GM19025 (cell line): Measurements from ENCODE around the gene EDRF1.
"Not testable (repeated sequence)": the region's sequence is repeated elsewhere in the genome, so short reads cannot be mapped to it uniquely, and the experiment has no call there.

Experiments used
- ATAC-seq: cut with Tn5 transposase; IDR thresholded peaks from one replicate; pipeline ENCODE4 v1.9.1; 2021; ENCODE audit warnings: mild to moderate bottlenecking, low read depth, moderate library complexity; ENCODE audit not compliant: unreplicated experiment

The EDRF1 gene, protein sequence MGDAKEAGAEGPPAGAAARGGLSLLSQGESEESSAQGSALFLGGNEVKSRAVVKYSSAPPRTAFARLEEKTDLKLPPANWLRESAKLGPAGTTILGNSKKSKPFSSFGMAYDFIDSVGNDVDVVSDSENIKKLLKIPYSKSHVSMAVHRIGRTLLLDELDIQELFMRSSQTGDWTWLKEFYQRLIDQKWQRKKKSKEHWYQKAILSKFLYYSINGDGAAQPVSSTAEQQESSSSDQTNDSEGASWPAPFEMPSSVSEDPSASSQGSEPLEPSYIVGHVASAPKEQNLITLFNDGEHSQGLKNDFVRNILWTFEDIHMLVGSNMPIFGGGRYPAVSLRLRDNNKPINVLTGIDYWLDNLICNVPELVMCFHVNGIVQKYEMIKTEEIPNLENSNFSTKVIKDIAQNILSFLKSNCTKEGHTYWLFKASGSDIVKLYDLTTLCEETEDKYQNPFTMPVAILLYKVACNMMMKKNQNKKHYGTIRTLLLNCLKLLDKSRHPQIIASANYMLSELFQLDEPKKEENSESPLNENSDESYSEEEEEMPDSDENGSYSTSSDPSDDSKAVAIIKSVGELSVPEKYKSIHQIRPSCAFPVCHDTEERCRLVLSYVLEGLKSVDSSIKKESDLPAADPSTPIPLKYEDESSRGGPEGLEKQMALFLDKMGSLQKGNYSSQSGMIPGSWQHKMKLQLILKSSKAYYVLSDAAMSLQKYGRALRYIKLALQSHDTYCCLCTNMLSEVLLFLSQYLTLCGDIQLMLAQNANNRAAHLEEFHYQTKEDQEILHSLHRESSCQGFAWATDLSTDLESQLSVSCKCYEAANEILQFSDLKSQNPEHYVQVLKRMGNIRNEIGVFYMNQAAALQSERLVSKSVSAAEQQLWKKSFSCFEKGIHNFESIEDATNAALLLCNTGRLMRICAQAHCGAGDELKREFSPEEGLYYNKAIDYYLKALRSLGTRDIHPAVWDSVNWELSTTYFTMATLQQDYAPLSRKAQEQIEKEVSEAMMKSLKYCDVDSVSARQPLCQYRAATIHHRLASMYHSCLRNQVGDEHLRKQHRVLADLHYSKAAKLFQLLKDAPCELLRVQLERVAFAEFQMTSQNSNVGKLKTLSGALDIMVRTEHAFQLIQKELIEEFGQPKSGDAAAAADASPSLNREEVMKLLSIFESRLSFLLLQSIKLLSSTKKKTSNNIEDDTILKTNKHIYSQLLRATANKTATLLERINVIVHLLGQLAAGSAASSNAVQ

DNA sequence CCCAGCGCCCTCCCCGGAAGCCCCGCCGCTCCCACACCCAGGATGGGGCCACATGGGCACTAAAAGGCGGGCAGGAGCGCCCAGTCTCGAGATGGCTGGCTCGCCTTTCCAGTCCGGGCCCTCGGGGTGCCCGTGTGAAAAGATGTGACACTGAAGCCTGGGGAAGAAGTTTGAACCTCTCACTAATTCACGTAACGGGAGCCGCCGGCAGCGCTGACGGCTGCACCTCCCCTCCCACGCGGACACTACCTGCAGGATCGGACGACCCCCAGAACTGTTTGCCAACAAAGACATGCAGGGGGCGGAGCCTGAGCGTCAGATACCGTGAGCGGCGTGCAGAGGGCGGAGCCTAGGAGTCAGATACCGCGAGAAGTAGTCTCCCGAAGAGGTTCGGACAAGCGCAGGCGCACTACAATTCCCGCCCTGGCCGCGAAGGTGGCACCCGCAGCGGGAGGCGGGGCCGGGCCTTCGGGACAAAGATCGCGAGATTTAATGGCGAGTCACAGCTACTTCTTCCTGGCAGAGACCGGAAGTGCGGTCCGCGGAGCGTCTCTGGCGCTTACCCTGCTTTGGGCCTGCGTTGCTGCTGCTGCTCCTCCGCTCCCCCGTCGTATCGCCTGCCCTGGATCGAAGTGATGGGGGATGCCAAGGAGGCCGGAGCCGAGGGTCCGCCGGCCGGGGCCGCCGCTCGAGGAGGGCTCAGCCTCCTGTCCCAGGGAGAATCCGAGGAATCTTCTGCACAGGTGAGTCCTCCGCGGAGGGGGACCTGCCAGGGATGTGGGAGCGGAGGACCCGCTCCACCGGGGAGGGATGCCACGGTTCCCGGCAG lies at the start of gene EDRF1:
Gene EDRF1, plus strand, starts transcription at position 537 of the 829 bp plus-strand sequence. Its CDS starts 99 bp downstream, at position 636.
- ATAC-seq = peak; percentile 84

DNA sequence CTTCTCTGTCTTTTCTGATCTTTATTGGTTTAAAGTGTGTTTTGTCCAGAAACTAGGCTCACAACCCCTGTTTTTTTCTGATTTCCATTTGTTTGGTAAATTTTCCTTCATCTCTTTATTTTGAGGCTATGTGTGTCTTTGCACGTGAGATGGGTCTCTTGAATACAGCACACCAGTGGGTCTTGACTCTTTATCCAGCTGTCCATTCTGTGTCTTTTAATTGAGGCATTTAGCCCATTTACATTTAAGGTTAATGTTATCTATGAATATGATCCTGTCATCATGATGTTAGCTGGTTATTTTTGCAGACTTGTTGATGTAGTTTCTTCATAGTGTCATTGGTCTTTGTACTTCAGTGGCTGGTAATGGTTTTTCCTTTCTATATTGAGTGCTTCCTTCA lies 46.6 kb upstream of the EDRF1 start:
- no peak for ATAC-seq

DNA sequence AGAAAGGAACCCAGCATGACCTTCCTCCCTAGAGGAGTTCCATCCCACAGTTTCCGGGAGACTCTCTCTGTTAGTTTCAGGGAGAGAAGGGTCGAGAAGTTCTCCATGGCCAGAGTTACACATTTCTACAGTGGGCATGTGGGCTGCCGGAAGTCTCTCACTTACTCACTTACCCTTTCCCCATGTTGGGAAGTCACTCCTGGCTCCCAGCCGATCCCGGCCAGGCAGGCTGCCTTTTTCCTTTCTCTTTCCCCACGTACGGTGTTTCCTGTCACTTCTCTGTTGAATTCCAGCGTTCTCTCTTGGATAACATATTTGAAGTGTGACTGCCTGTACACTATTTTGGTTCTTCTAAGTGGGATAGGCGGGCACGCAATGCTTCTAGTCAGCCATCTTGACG lies 40.1 kb upstream of the EDRF1 start:
- ATAC-seq = no peak

DNA sequence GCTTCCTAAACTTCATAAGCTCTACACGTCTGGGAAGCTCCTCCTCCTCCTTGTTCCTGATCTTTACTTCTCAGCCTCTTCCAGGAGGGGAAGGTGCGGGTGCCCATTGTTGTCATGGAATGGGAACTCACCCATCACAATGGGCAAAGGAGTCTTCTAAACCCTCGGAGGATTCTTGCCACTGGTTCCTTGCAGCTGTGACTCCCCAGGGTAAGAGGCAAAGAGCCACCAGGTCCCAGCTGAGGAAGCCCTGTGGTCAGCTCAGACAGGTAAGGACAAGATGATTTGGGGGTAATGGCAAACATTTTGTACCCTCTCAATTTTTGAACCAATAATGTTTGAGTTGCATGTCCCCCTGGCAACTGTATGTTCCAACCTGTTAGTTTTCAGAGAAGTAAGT lies 36.4 kb upstream of the EDRF1 start, which contains the start of gene TEX36:
Gene TEX36, minus strand, starts transcription at position 101 of the 400 bp plus-strand sequence. CDS start 174 bp downstream, outside the sequence.
- no peak for ATAC-seq

DNA sequence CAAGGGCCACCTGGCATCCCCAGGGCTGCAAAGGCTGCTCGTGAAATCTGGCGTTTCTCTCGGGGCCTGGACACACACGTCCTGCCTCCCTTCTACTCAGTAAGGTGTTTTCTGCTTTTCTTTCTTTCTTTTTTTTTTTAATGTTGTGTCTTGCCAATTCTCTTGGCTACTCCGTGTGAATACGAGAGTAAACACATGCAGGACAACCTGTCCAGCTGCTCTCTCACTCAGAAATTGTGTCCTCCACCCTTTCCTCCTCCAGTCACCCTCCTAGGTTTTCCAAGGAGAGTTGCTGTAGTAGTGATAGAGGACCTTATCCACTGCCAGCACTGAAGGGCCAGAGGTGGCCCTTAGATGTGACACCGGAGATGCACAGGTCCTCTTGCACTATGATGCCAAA lies 35.7 kb upstream of the EDRF1 start:
- ATAC-seq = no peak

DNA sequence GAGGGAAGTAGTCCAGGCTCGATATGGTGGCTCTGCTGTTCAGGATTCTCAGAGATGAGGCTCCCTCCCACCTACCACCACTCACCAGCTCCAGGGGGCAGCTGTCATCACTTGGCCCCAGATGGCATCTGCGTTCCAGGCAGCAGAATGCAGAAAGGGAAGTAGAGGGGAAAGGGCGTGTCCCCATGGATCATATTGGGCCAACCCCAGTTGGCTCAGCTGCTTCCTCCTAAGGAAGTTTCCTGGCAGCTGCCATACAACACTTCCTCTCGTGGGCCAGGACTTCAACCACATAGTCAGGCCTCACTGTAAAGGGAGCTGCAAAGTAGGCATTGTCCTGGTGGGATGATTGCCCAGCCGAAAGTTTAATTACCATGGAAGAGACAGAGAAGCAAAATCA lies 34.9 kb upstream of the EDRF1 start:
- ATAC-seq = no peak

DNA sequence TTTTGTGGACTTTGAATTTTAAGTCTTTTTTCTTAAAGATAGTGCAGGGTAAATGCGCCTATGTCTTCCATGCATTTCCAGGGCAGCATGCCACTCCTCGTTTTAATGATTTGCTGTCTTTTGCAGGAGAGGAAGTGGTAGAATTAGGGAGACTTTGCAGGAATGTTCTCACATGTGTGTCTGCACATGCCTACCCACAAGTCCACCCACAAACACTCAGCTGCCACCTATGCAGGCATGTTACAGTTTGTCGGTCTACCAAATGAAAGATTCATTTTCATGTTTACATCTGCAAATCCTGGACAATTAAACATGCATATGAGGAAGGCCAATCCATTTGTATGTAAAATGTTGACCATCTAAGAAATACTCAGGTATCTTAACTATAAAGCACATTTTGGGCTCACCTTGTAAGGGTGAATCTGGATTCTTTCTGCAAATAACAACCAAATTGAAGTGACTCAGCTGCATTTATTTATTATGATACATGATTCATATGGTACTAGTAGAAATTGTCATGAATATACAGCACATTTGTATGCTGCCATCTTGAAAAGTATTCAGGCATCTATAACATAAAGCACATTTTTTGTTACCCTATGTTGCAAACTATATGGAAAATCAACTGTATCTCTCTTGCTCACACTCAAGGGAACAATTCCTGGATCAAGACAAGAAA lies 31.9 kb upstream of the EDRF1 start:
- no peak for ATAC-seq

DNA sequence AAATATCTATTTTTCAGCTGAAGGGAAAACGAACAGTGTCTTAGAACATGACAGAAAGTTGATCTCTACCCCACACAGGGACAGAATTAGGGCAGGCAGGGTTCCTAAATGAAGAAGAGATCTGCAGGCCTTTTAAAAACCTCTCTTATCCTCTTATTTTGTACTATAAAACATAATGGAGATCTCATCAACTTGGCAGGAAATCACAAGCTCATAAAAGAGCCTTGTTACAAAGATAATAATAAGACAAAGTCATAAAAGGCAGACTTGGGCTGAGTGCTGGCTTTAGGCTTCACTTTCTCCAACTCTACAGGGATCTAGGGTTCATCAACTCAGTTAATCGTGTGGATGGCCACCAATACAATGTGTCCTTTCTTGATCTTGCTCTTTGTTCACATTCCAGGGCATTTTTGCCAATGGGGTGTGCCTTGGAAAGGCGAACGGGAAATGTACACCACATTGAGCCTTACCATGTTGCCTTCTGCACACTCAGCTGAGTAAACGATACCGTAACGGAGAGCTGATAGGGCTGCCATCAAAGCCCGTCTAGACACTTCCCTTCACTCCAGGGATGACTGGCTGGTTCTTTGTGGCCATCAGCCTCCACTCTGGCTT lies 29.4 kb upstream of the EDRF1 start:
- ATAC-seq = no peak

DNA sequence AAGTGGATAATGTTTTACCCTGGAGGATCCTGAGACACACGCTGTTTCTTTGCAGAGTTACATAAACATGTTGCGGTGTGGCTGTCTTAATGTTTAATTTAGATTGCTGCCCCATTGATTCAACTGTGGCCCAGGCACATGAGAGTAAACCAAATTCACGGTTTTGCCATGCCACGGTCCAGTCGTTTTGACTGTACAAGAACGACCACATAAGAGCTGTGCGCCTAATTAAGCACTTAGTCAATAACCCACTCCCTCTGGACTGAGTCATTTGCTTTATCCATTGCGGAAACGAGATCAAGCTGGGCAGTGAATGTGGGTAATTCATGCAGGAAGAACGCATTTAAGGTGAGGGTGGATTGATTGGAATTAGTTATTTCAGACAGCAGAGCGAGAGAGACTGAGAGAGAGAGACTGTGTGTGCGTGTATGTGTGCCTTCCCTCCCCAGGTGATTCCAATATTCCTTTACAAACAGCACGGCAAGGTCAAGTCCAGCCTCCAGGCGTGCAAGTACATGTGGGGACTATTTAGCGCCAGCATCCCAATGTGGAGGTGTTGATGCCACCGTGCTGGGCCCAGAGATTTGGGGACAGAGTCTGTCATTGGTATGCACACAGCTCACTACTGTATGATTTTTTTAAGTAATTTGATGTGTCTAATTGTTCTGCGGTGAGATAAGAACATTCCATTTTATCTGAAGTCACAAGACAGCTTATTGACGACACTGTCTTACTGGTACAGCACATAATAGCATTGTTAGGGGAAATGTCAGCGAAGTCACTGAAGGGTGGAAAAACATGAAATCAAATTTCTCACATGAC lies 28.1 kb upstream of the EDRF1 start:
- no peak for ATAC-seq

DNA sequence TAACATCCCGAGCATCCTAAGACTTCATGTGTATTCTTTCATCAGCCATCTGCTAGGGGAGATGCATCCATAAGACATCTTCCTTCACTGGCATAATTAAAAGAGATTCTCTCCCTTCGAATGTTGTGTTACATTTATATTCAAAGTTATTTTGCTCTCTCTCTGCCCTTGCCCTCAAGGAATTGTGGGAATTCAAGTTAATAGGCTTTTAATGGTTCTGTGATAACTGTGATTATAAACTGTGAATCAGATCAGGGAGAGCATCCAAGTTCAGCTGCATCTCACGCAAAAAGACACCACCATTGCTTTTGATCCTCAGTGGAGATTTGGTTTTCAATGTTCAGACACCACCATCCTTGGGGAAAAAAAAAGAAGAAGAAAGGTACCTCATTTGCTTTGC lies 27.3 kb upstream of the EDRF1 start:
- ATAC-seq = no peak

DNA sequence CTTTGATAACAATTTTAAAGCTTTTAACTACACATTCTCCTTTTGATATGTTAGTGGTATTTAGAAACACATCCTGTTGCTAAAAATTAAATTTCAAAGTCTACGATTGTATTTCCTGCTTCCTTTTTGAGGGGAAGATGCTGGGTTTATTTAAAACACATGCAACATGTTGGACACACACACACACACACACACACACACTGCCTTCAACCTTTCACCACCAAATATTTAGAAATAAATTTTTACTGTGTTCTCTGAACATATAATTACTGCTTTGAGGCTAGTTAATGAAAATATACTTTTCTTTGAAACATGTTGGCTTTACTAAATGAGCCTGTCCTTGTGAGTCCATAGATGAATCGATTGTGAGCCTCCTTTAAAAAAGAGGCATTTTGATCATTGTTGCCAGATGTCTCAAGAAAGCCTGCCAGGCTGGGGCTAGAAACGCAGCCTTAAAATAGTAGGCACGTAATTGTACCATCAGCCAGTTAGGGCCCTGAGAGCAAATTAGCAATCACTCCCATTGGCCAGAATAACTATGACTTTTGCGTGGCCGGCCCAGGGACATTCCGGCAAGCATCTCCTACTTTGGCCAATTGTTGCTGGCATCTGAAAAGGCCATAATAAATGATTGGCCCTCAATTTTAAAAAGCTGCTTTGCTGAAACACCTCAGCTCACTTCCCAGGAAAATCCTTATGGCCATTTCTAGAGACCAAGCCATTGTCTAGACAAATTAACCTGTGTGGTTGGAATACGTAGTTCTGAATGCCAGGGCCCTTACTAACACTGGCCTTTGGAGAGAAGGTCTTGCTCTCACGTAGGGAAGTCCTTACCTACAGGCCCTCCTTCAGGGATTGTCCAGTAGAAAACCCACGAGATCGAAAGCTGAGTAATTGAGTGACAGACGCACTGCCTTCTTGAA lies 26.6 kb upstream of the EDRF1 start:
- no peak for ATAC-seq

DNA sequence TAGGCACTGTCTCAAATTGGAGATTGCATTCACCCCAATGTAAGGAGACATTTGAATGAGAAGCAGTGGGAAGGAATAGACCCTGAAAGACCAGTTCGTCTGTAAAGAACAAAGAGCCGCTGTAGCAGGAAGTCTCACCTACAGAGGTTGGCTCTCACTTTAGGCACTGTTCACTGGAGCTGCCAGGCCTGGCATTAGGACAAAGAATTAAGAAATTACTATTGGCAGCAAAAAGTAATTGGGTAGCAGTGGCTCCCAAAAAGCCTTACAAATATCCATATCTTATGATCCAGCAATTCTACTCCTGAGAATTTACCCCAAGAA lies 26.0 kb upstream of the EDRF1 start:
- no peak for ATAC-seq

DNA sequence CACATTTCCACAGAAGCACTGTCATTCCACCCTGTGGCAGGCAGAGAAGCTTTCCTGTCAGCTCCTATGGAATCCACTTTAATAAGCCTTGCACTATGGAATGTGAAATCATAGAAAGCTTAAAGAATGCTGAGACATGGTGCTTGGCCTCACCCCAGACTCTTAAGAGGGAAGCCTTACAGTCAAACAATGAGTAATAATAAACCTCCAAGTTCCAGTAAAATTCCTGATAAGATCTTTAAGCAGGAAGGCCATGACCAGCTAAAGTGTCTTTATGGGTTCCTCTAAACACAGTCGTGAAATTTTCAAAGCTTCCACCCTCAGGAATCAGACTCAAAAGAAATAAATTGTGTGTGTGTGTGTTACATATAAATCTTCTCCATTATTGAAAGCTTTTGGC lies 24.6 kb upstream of the EDRF1 start:
- ATAC-seq = no peak

DNA sequence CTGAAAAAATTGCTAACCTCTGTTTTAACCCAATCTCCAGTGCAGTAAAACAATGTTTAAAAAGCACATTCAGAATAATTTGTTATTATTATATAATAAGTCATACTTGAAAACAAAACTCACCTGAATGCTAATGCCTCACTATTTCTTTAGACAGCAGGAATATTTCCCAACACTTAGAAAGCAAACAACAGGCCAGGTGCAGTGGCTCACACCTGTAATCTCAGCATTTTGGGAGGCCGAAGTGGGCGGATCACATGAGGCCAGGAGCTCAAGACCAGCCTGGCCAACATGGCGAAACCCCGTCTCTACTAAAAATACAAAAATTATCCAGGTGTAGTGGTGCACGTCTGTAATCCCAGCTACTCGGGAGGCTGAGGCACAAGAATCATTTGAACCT lies 22.6 kb upstream of the EDRF1 start:
- not testable (repeated sequence) for ATAC-seq

DNA sequence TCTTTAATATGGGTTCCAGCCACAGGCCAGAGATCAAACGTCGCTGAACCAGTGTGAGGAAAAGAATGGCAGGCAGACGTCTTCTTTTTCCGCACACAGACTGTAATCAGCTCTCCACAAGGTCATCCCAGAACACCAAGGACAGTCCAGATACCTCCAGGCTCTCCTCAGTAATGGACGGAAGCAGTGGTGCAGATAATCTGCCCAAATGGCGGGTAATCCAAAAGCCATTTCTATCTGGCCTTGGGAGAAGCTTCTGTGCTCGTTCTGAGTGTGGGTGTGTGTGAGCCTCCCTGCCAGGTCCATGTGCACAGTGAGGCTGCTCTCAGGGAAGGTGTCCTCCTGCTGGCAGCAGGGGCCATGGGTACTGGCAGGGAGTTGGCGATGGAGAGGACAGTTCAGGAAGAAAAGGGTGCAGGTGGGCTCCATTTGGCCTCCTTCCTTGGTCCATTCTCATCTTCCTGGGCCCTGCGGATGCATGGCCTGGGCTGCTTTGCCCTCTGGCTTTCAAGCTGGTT lies 21.0 kb upstream of the EDRF1 start:
- ATAC-seq = no peak

DNA sequence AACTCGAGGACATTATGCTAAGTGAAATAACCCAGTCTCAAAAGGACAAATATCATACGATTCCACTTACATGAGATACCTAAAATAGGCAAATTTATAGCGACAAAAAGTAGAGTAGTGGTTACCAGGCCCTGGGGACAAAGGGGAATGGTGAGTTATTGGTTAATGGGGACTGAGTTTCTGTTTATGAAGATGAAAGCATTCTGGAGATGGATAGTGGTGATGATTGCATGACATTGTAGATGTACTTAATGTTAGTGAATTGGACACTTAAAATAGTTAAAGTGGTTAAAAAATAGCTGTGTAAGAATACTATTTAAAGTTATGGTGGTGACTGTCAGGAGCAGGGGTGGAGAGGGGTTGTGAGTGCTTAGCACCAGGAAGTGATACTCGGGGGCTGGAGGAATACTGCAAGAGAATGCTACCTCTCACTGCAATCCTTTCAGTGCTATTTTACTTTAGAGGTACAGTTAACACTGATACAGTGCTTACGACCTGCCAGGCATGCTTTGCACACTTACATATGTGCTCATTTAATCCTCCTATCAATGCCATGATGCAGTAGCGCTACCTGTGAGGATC lies 19.9 kb upstream of the EDRF1 start:
- no peak for ATAC-seq
